Measurements from ENCODE around the gene HRG.

- no peak for TF ChIP-seq CTCF (IDR thresholded peaks at IDR 0.05)
- no peak for TF ChIP-seq EP300 (IDR thresholded peaks at IDR 0.05)
- TF ChIP-seq POLR2A (IDR thresholded peaks at IDR 0.05) = no peak
- no peak for TF ChIP-seq POLR2AphosphoS5 (IDR thresholded peaks at IDR 0.05)
Observed at GRCh38 chr3:186713499-186713898, 47.7 kb downstream of the HRG start.

All from gastroesophageal sphincter (tissue), 3 donors.